Measurements from ENCODE around the gene ZDHHC5. TPM values are rescaled to one million over a fixed set of nuclear protein-coding genes. Genes with fewer than 3 reads are reported as not detected.

Gene ZDHHC5
- total RNA-seq, 1 donor from 2014 or later, result 41.8 TPM

DNA sequence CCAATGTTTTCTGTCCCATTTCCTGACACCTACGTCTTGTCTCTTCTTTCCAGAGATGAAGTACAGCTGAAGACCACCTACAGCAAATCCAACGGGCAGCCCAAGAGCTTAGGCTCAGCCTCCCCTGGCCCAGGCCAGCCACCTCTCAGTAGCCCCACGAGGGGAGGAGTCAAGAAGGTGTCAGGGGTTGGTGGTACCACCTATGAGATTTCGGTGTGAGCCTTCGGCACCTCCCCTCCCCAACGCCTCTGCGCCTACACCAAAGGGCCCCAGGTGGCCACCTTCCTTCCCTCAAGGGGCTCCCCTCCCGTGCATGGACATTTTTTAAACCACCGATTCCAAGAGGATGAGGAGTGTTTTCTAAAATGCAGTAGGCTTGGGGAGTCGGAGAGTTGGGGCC, 31.9 kb downstream of the ZDHHC5 start:
- Histone ChIP-seq H3K27ac (no peak overlapping the region), H3K36me3 (no peaks in the 10 kb centered on the region), H4K20me1 (ENCODE audit: low read depth) (no peaks in the 10 kb centered on the region), H3K4me3 (no peak overlapping the region), H3K9ac (no peak overlapping the region), H3K4me1 (no peaks in the 10 kb centered on the region), H3K27me3 (no peaks in the 10 kb centered on the region), H3K4me2 (no peak overlapping the region), H3F3A (ENCODE audit: low read depth) (peaks cover 26% of the 10 kb centered on the region), H3K9me3 (ENCODE audit: low read depth) (no peaks in the 10 kb centered on the region), H3K79me2 (ENCODE audit: low read depth) (no peaks in the 10 kb centered on the region), H2AFZ (replicated peaks) (no peak overlapping the region)
- peaks cover 26% of the 10 kb centered on the region for H3K36me3 Mint-ChIP-seq
- no peaks in the 10 kb centered on the region for H3K4me1 Mint-ChIP-seq
- no peak overlapping the region for H3K4me3 Mint-ChIP-seq
- DNase-seq (ENCODE audit: low spot score), result no peak
- TF ChIP-seq EZH2phosphoT487 (IDR thresholded peaks at IDR 0.05) (no peak), EZH2 (IDR thresholded peaks at IDR 0.05) (no peak)
- TF ChIP-seq, protein P1, sequence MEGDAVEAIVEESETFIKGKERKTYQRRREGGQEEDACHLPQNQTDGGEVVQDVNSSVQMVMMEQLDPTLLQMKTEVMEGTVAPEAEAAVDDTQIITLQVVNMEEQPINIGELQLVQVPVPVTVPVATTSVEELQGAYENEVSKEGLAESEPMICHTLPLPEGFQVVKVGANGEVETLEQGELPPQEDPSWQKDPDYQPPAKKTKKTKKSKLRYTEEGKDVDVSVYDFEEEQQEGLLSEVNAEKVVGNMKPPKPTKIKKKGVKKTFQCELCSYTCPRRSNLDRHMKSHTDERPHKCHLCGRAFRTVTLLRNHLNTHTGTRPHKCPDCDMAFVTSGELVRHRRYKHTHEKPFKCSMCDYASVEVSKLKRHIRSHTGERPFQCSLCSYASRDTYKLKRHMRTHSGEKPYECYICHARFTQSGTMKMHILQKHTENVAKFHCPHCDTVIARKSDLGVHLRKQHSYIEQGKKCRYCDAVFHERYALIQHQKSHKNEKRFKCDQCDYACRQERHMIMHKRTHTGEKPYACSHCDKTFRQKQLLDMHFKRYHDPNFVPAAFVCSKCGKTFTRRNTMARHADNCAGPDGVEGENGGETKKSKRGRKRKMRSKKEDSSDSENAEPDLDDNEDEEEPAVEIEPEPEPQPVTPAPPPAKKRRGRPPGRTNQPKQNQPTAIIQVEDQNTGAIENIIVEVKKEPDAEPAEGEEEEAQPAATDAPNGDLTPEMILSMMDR (IDR thresholded peaks at IDR 0.05), result no peak
- H3K9me3 Mint-ChIP-seq, result no peaks in the 10 kb centered on the region
- H3K27me3 Mint-ChIP-seq (ENCODE audit: insufficient read depth, low read depth), result peaks cover 2% of the 10 kb centered on the region
- H3K27ac Mint-ChIP-seq, result no peak overlapping the region

DNA sequence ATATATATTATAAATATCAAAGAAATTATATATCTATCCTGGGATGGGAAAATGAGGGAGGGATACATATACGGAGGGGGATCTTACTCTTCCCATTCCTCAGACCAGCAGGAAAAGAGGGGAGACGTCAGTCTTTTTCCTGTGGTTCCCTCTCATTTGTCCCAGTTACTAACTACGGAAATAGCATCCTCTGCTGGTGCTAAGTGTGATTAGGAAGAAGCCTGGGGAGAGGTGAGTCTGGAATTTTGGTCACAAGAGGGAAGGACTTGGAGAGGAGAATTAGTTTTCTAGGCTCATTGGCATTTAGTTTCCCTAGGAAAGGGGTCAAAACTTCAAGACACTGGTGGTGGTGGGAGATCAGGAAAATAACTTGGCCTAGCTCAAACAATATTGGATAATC, 32.5 kb downstream of the ZDHHC5 start:
- Histone ChIP-seq H3K4me2 (no peak overlapping the region), H3K4me1 (no peaks in the 10 kb centered on the region), H3K9me3 (ENCODE audit: low read depth) (no peaks in the 10 kb centered on the region), H3K27me3 (no peaks in the 10 kb centered on the region), H3F3A (ENCODE audit: low read depth) (peaks cover 28% of the 10 kb centered on the region), H3K9ac (no peak overlapping the region), H3K36me3 (no peaks in the 10 kb centered on the region), H3K4me3 (no peak overlapping the region), H3K27ac (no peak overlapping the region), H4K20me1 (ENCODE audit: low read depth) (no peaks in the 10 kb centered on the region), H3K79me2 (ENCODE audit: low read depth) (no peaks in the 10 kb centered on the region), H2AFZ (replicated peaks) (no peak overlapping the region)
- H3K27me3 Mint-ChIP-seq (ENCODE audit: insufficient read depth, low read depth), result peaks cover 2% of the 10 kb centered on the region
- H3K4me3 Mint-ChIP-seq, result no peak overlapping the region
- H3K4me1 Mint-ChIP-seq, result no peaks in the 10 kb centered on the region
- DNase-seq (ENCODE audit: low spot score), result peak; percentile 16
- no peaks in the 10 kb centered on the region for H3K9me3 Mint-ChIP-seq
- TF ChIP-seq, protein P1 (IDR thresholded peaks at IDR 0.05), result peak; percentile 22
- TF ChIP-seq EZH2 (IDR thresholded peaks at IDR 0.05) (no peak), EZH2phosphoT487 (IDR thresholded peaks at IDR 0.05) (no peak)
- peaks cover 26% of the 10 kb centered on the region for H3K36me3 Mint-ChIP-seq
- no peak overlapping the region for H3K27ac Mint-ChIP-seq

DNA sequence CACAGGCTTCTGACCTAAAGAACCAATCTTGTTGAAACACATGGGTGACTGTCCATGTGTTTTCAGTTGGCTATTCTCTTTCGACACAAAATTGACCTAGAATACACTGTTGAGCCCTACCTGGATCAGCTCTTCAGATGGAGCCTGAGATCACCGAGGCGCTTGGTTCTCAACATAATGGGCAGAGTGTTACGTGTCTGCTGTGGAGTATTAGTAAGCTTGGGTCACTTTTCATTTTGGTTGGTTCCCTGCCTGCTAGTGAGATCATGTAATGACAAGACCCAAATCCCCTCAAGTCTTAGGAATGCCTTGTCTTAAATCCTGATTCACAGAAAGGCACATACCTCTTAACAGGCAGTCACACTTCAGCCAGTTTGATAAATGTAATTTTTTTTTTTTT, 35.4 kb downstream of the ZDHHC5 start:
- no peaks in the 10 kb centered on the region for H3K4me1 ChIP-seq
- no peaks in the 10 kb centered on the region for H3K36me3 ChIP-seq
- Mint-ChIP-seq H3K9me3 (no peaks in the 10 kb centered on the region), H3K4me3 (no peak overlapping the region), H3K27ac (no peak overlapping the region), H3K36me3 (peaks cover 17% of the 10 kb centered on the region), H3K4me1 (no peaks in the 10 kb centered on the region), H3K27me3 (ENCODE audit: insufficient read depth, low read depth) (peaks cover 2% of the 10 kb centered on the region)
- TF ChIP-seq EZH2 (IDR thresholded peaks at IDR 0.05) (no peak), EZH2phosphoT487 (IDR thresholded peaks at IDR 0.05) (no peak)
- TF ChIP-seq, protein P1 (IDR thresholded peaks at IDR 0.05), result no peak
- H3K9me3 ChIP-seq (ENCODE audit: low read depth), result no peaks in the 10 kb centered on the region
- H3K4me3 ChIP-seq, result no peak overlapping the region
- H3K79me2 ChIP-seq (ENCODE audit: low read depth), result peaks cover 21% of the 10 kb centered on the region
- no peak overlapping the region for H2AFZ ChIP-seq (replicated peaks)
- H3K9ac ChIP-seq, result no peak overlapping the region
- H3K27ac ChIP-seq, result no peak overlapping the region
- DNase-seq (ENCODE audit: low spot score), result no peak
- no peaks in the 10 kb centered on the region for H4K20me1 ChIP-seq (ENCODE audit: low read depth)
- H3F3A ChIP-seq (ENCODE audit: low read depth), result peaks cover 24% of the 10 kb centered on the region
- H3K4me2 ChIP-seq, result no peak overlapping the region
- no peaks in the 10 kb centered on the region for H3K27me3 ChIP-seq
